ENCODE measurements around the gene KRT6A.
"Not testable (repeated sequence)": the region's sequence is repeated elsewhere in the genome, so short reads cannot be mapped to it uniquely, and the experiment has no call there.

DNA sequence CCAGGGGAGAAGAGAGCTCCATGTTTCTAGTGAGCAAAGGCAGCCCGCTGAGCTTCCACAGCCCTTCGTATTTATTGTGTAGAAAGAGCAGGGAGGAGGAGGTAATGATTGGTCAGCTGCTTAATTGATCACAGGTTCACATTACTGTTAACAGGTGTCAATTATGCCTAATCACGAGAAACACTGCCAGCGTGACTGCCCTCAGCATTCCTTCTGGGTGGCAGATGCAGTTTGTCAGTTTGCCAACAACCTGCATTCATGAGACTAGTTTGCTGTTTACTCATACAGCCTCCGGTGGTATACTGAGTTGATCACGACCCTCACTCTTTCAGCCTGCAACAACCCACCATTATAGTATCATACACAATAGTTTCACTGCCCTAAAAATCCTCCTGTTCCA lies 7.5 kb upstream of the KRT6A start:
- TF ChIP-seq, protein P1, sequence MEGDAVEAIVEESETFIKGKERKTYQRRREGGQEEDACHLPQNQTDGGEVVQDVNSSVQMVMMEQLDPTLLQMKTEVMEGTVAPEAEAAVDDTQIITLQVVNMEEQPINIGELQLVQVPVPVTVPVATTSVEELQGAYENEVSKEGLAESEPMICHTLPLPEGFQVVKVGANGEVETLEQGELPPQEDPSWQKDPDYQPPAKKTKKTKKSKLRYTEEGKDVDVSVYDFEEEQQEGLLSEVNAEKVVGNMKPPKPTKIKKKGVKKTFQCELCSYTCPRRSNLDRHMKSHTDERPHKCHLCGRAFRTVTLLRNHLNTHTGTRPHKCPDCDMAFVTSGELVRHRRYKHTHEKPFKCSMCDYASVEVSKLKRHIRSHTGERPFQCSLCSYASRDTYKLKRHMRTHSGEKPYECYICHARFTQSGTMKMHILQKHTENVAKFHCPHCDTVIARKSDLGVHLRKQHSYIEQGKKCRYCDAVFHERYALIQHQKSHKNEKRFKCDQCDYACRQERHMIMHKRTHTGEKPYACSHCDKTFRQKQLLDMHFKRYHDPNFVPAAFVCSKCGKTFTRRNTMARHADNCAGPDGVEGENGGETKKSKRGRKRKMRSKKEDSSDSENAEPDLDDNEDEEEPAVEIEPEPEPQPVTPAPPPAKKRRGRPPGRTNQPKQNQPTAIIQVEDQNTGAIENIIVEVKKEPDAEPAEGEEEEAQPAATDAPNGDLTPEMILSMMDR (IDR thresholded peaks at IDR 0.05), result not testable (repeated sequence)
- not testable (repeated sequence) for TF ChIP-seq EZH2 (IDR thresholded peaks at IDR 0.05; ENCODE audit: borderline replicate concordance, insufficient read depth, low read depth, low read length, poor library complexity, severe bottlenecking)

Measured in B cell (primary cell).